GM21576 (cell line): ENCODE data around the gene GFY.
A peak's percentile ranks its signal among the peaks of the same experiment; 100 is the strongest.
"Not testable (repeated sequence)": the region's sequence is repeated elsewhere in the genome, so short reads cannot be mapped to it uniquely, and the experiment has no call there.

Source experiments
- ATAC-seq: cut with Tn5 transposase; IDR thresholded peaks from one replicate; pipeline ENCODE4 v1.9.1; 2021; ENCODE audit warnings: mild to moderate bottlenecking, moderate library complexity; ENCODE audit not compliant: unreplicated experiment

Gene GFY

DNA sequence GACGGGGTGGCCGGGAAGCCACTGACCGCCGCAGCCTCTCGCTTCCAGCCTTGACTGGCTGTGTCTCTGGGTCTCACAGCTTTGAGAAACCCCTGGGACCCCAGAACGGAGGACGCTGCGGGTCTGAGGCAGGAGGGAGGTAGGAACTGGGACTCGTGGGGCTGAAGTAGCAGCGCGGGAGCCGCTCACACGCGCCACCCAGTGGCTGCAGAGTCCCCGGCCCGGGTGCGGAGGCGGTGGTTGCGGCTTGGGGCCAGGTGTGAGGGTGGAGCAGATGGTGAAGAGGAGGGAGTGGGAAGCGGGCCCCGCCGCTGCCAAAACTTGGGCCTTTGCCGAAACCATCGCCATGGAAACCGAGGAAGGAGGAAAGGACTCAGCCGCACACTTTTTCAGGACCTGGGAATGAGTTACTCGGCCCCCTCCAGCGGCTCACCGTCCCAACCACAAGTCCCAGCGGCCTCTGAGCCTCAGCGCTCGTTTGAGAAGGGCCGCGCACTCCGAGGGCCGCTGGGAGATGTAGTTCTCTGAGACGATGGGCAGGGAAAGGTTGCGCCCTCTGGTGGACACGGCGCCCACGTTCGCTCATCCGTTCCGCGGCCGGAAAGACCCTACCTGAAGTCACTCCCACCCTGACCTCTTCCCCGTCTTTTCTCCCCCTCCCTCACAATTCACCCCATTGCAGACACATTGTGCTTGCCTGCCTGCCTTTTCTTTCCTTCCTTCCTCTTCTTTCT is 18.3 kb downstream of the GFY start:
- peak; percentile 67 for ATAC-seq

- ATAC-seq: not testable (repeated sequence)
Observed at GRCh38 chr19:49444100-49444700, 19.0 kb downstream of the GFY start.

GRCh38 chr19:49445997-49446396 is 20.8 kb downstream of the GFY start:
- no peak for ATAC-seq

DNA sequence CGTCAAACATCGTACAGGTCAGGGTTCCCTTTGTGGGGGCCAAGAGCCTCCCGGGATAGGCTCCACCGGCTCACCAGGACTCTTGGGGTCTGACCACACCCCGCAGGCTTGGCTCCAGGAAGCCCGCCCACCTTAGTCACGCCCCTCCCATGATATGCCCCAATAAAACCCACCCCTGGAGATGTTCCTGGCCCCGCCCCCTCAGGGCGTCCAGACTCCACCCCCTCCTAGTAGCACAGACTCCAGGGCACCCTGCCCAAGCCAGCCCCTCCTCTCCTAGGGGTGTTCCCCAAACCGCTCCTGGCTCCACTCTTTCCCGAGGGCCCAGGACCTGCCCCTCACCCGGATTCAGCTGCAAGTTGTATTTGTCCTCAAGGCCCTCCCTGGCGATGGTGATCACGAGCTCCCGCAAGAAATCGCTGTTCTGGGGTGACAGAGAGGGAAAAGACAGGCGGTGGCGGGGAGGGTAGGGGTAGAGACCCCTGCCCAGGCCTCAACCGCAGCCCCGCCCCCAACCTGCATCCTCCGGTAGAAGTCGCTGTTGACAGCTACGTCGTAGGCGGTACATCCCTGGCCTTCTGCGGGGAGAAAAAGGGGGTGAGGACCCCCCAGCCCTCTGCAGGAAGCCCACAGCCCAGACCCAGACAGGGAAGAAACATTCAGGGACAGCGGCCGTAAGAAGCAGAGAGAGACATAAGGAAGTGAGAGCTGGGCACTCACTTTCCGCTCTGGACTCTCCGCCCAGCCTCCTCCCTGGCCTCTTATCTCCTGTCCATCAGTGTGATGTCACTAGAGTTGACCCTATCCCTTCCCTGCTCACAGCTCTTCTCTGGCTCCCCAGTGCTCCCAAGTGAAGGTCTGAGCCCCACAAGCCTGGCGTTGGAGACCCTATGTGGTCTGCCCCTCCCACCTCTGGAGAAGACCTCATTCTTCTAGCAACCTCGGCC is 22.6 kb downstream of the GFY start:
- ATAC-seq: no peak

GRCh38 chr19:49448432-49448786 is 23.2 kb downstream of the GFY start:
- ATAC-seq: no peak

DNA sequence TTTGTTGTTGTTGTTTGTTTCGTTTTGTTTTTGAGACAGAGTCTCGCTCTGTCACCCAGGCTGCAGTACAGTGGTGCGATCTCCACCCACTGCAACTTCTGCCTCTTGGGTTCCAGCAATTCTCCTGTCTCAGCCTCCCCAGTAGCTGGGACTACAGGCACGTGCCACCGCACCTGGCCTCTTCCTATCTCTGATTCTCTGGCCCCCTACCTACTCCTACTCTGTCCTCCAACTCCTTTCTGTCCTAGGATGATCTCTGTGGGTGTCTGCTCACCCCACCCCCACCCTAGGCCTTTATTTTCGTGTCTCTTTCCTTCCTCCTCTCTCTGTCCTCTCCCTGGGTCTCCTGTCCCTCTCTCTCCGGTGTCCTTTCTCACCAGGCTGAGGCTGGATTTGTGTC is 25.2 kb downstream of the GFY start:
- no peak for ATAC-seq

- peak; percentile 52 for ATAC-seq
Observed at GRCh38 chr19:49451430-49452181, 26.4 kb downstream of the GFY start, which contains the start of gene PIH1D1. PIH1D1 (minus strand) TSS chr19:49451814; CDS start chr19:49451574, 240 bp downstream.

DNA sequence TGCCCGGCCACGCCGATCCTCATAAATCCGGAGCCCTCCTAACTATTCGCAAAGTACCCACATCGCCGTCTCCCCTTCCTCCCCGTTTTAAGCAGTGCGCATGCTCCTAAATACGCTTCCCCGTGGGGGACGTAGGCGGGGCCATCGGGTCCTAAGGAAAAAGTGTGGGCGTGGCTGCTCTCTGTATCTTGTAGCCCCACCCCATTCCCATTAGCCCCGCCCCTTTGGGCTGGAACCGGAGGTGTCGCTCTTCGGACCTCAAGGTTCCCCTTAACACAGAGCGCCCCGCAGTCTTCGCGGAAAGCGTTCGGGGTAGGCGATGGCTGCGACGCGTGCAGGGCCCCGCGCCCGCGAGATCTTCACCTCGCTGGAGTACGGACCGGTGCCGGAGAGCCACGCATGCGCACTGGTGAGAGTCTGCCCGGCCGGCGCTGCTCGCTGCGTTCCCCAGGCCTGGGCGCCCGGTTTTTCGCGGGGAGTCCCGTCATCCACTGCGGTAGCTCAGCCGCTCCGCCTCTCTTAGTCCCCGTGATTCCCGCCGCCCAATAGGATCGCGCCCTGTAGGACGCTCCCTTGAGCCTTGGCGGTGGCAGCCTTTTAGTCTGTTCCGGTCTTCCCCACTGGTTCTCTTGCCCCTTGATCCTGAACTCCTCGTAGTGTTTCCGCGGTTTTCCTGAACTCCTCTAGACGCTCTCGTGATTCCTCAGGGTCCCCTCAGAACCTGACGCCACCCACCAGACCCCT is 28.0 kb downstream of the GFY start, which contains the start of gene ALDH16A1:
TSS of gene ALDH16A1 (plus strand) at position 213 of the 744 bp plus-strand sequence. CDS start at position 320, 107 bp downstream.
- peak; percentile 78 for ATAC-seq

- ATAC-seq: no peak
Observed at GRCh38 chr19:49453757-49454240, 28.6 kb downstream of the GFY start.

- ATAC-seq: no peak
Observed at GRCh38 chr19:49455773-49456172, 30.6 kb downstream of the GFY start.

DNA sequence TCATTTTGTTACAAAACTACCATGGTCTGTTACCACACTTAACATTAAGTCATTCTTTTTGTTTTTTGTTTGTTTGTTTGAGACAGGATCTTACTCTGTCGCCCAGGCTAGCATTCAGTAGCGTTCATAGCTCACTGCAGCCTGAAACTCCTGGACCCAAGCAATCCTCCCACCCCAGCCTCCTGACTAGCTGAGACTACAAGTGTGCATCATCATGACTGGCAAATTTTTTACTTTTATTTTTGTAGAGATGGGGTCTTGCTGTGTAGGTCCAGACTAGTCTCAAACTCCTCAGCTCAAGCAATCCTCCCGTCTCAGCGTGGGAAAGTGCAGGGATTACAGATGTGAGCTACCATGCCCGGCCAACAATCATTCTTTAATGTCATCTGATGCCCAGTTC is 31.1 kb downstream of the GFY start:
- ATAC-seq: no peak

DNA sequence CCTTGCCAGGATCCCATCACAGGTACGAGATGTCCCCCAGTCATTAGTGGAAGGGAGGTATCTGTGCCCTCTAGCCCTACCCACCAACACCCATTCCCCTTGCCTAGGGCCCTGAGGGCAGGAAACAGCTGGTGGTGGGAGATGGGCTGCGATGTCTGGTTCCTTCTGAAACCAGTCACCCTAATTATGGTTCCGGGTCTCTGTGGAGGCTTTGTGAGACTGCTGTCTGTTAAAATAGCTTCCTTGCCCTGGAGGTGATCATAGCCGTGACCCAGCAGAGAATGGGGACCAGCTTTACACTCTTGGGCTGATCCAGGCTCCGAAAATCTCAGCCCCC is 33.3 kb downstream of the GFY start:
- ATAC-seq: no peak

DNA sequence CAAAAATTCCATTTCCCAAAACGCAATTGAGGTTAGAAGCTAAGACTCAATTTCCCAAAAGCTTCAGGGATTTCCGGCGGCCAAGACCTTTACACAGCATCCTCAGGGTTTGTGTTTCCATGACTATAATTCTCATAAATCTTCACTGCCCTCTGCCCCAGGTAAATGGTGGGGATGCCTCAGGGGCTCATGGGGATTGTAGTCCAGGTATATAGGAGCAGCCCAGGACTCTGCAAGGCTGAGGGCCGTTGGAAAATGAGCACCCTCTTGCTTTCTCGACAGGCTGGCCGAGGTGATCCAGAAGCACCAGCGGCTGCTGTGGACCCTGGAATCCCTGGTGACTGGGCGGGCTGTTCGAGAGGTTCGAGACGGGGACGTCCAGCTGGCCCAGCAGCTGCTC is 34.2 kb downstream of the GFY start:
- no peak for ATAC-seq

DNA sequence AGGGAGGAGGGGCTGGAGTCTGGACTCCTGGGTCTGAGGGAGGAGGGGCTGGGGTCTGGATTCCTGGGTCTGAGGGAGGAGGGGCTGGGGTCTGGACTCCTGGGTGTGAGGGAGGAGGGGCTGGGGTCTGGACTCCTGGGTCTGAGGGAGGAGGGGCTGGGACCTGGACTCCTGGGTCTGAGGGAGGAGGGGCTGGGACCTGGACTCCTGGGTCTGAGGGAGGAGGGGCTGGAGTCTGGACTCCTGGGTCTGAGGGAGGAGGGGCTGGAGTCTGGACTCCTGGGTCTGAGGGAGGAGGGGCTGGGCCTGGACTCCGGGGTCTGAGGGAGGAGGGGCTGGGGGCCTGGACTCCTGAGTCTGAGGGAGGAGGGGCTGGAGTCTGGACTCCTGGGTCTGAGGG is 35.9 kb downstream of the GFY start:
- ATAC-seq: not testable (repeated sequence)

- ATAC-seq: no peak
Observed at GRCh38 chr19:49461656-49462055, 36.5 kb downstream of the GFY start.

GRCh38 chr19:49462492-49462891 is 37.3 kb downstream of the GFY start:
- no peak for ATAC-seq

GRCh38 chr19:49463960-49464740 is 39.0 kb downstream of the GFY start:
- no peak for ATAC-seq

DNA sequence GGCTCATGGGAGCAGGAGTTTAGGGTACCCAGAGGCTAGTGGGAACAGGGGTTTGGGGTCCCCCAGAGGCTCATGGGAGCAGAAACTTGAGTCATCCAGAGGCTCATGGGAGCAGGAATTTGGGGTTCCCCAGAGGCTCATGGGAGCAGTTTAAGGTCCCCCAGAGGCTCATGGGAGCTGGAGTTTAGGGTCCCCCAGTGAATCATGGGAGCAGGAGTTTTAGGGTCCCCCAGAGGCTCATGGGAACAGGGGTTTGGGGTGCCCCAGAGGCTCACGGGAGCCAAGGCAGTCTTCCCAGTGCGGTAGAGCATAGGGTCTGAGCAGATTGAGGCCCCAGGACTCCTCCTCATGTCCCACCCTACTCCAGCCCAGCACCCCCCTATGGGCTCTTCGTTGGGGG is 40.2 kb downstream of the GFY start:
- no peak for ATAC-seq

DNA sequence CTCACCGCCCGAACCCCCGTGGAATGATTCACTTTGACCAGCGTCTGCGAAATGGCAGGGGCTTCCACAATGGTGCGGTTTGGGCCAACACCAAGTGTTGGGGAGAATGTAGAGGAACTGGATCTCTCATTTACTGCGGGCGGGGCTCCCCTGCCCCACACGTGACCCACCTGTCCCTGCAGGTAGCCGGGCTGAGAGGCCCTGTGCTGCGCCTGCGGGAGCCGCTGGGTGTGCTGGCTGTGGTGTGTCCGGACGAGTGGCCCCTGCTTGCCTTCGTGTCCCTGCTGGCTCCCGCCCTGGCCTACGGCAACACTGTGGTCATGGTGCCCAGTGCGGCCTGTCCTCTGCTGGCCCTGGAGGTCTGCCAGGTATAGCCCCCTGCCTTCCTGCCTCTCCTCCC is 43.0 kb downstream of the GFY start:
- ATAC-seq: no peak
